ENCODE measurements around the gene UMAD1.

UMAD1 gene

GRCh38 chr7:7695111-7695817 is 54.7 kb downstream of the UMAD1 start:
- DNase-seq = no peak

GRCh38 chr7:7696458-7697119 is 56.0 kb downstream of the UMAD1 start:
- no peak for DNase-seq

- no peak for DNase-seq
Measured at GRCh38 chr7:7698930-7699329, 58.4 kb downstream of the UMAD1 start.

- DNase-seq = no peak
Measured at GRCh38 chr7:7699380-7699779, 58.8 kb downstream of the UMAD1 start.

GRCh38 chr7:7699970-7700369 is 59.4 kb downstream of the UMAD1 start:
- no peak for DNase-seq

- DNase-seq = no peak
Measured at GRCh38 chr7:7701527-7701926, 61.0 kb downstream of the UMAD1 start.

- DNase-seq = no peak
Measured at GRCh38 chr7:7702826-7703225, 62.3 kb downstream of the UMAD1 start.

- DNase-seq = no peak
Measured at GRCh38 chr7:7703427-7703826, 62.9 kb downstream of the UMAD1 start.

- DNase-seq = no peak
Measured at GRCh38 chr7:7704867-7705266, 64.3 kb downstream of the UMAD1 start.

GRCh38 chr7:7705318-7705717 is 64.8 kb downstream of the UMAD1 start:
- no peak for DNase-seq

- DNase-seq = no peak
Measured at GRCh38 chr7:7706101-7706511, 65.6 kb downstream of the UMAD1 start.

GRCh38 chr7:7706556-7707172 is 66.1 kb downstream of the UMAD1 start:
- DNase-seq = no peak

- DNase-seq = no peak
Measured at GRCh38 chr7:7707246-7707645, 66.7 kb downstream of the UMAD1 start.

GRCh38 chr7:7707806-7708205 is 67.3 kb downstream of the UMAD1 start:
- DNase-seq = no peak

- DNase-seq = no peak
Measured at GRCh38 chr7:7709291-7709690, 68.7 kb downstream of the UMAD1 start.

GRCh38 chr7:7710469-7710868 is 69.9 kb downstream of the UMAD1 start:
- DNase-seq = no peak

- DNase-seq = no peak
Measured at GRCh38 chr7:7713730-7714129, 73.2 kb downstream of the UMAD1 start.

- DNase-seq = no peak
Measured at GRCh38 chr7:7718492-7718891, 77.9 kb downstream of the UMAD1 start, which contains the start of gene RPA3. Gene RPA3 (minus strand): TSS chr7:7718607. CDS start chr7:7640418, 78,189 bp downstream.

- DNase-seq = peak; percentile 64
Measured at GRCh38 chr7:7719236-7719635, 78.7 kb downstream of the UMAD1 start.

GRCh38 chr7:7720193-7720592 is 79.6 kb downstream of the UMAD1 start:
- no peak for DNase-seq

- DNase-seq = no peak
Measured at GRCh38 chr7:7720750-7721621, 80.4 kb downstream of the UMAD1 start.

- DNase-seq = no peak
Measured at GRCh38 chr7:7731732-7732131, 91.2 kb downstream of the UMAD1 start.

GRCh38 chr7:7732621-7733281 is 92.2 kb downstream of the UMAD1 start:
- DNase-seq = no peak

Measured in stimulated activated CD4-positive, alpha-beta T cell treated with anti-CD3 and anti-CD28 coated beads, Interleukin-1b, Interleukin-23, amount 100 ng/mL, for 48 hours (primary cell).